Hepatocyte (in vitro differentiated cells): ENCODE data around the gene SMARCC2. TPM values are rescaled to one million over a fixed set of nuclear protein-coding genes. Genes with fewer than 3 reads are reported as not detected.

Experiments used
- DNase-seq: peaks from one replicate; pipeline ENCODE4 v3.0.0-alpha.2; 2016; ENCODE audit warnings: low spot score
- H2AFZ ChIP-seq: fragments of 200-600 bp; sonication (generic); 2 replicates; pipeline ENCODE4 v1.6.0; 2016; ENCODE audit warnings: antibody characterized with exemption, mild to moderate bottlenecking
- H3K27ac ChIP-seq: fragments of 200-600 bp; sonication (generic); 2 replicates; pipeline ENCODE4 v1.5.1; 2016; ENCODE audit warnings: mild to moderate bottlenecking
- H3K27me3 ChIP-seq: fragments of 200-600 bp; sonication (generic); 2 replicates; pipeline ENCODE4 v1.6.1; 2016
- H3K36me3 ChIP-seq: fragments of 200-600 bp; sonication (generic); replicated peaks from 2 replicates; pipeline ENCODE4 v1.5.1; 2016; ENCODE audit warnings: low read depth; ENCODE audit not compliant: insufficient read depth
- H3K4me1 ChIP-seq: fragments of 200-600 bp; sonication (generic); 2 replicates; pipeline ENCODE4 v1.5.1; 2016; ENCODE audit warnings: mild to moderate bottlenecking, moderate library complexity; ENCODE audit not compliant: insufficient read depth
- H3K4me2 ChIP-seq: fragments of 200-600 bp; sonication (generic); 2 replicates; pipeline ENCODE4 v1.6.0; 2016
- H3K4me3 ChIP-seq: fragments of 200-600 bp; sonication (generic); 2 replicates; pipeline ENCODE4 v1.5.1; 2016; ENCODE audit warnings: mild to moderate bottlenecking
- H3K79me2 ChIP-seq: fragments of 200-600 bp; sonication (generic); 2 replicates; pipeline ENCODE4 v1.6.0; 2017; ENCODE audit warnings: mild to moderate bottlenecking
- H3K9me2 ChIP-seq: fragments of 200-600 bp; sonication (generic); replicated peaks from 2 replicates; pipeline ENCODE4 v1.6.0; 2017; ENCODE audit warnings: mild to moderate bottlenecking; ENCODE audit not compliant: insufficient read depth
- H3K9me3 ChIP-seq: fragments of 200-600 bp; sonication (generic); 2 replicates; pipeline ENCODE4 v1.5.1; 2016; ENCODE audit warnings: low read depth, mild to moderate bottlenecking
- H4K20me1 ChIP-seq: fragments of 200-600 bp; sonication (generic); 2 replicates; pipeline ENCODE4 v1.6.0; 2016; ENCODE audit warnings: mild to moderate bottlenecking; ENCODE audit not compliant: insufficient read depth, poor library complexity, severe bottlenecking
- CTCF ChIP-seq: fragments of 200-600 bp; sonication (generic); IDR thresholded peaks from 2 replicates; pipeline ENCODE4 v1.5.1; 2016; ENCODE audit warnings: antibody characterized with exemption, mild to moderate bottlenecking; ENCODE audit not compliant: poor library complexity
- EZH2 ChIP-seq: fragments of 200-600 bp; sonication (generic); IDR thresholded peaks from 2 replicates; pipeline ENCODE4 v1.6.1; 2016; ENCODE audit warnings: antibody characterized with exemption, mild to moderate bottlenecking, borderline replicate concordance
- EZH2phosphoT487 ChIP-seq: fragments of 200-600 bp; sonication (generic); IDR thresholded peaks from one replicate; pipeline ENCODE4 v1.6.1; 2018; ENCODE audit warnings: antibody characterized with exemption, mild to moderate bottlenecking, low read depth, moderate library complexity; ENCODE audit not compliant: unreplicated experiment, severe bottlenecking
- WGBS: methylation state at CpG from one replicate; pipeline ENCODE4 v1.1.6; 2016; ENCODE audit warnings: low lambda C conversion rate; ENCODE audit errors: missing lambda C conversion rate; 5-methylcytosine and 5-hydroxymethylcytosine counted together
- polyA plus RNA-seq: library from polyadenylated mRNA; unstranded; fragments of >200 nt; fragmentation: Nextera tagmentation; extraction: Ambion mirVana; gene quantifications from 2 replicates; pipeline ENCODE4 v1.2.1, GENCODE V29; 2016
- total RNA-seq: library from RNA; depleted of rRNA; stranded (reverse); fragments of >200 nt; gene quantifications from 2 replicates; pipeline ENCODE4 v1.2.3, GENCODE V29; 2014

The SMARCC2 gene
- total and polyA plus RNA-seq, 2 experiments from 2014 or later, result 34.8 to 68.6 TPM

DNA sequence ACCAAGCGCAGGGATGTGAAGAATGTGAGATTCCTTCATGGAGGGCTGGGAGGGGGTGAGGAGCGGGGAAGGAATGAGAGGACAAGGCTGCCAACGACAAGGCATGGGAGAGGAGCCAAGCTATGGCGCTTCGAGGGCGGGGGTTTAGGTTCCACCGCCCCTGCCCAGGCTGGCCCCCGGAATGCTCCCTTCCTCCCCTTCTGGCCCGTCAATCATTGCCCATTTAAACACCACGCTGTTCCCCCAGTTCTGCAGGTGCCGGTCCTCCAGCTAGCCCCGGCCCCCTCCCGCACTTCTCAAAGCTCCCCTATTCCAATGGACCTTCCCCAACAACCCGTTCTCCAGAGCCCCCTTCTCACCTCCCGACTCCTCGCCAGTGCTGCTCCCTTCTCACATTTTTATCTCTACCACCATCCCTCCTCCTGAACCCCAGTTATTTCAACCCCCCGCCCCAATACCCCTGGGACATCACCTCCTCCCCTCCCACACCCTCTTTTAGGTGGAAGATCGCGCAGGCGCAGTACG lies 32.0 kb upstream of the SMARCC2 start:
- Histone ChIP-seq H3K4me2 (peak overlapping the region; percentile 94), H2AFZ (peak overlapping the region; percentile 59), H3K27ac (peak overlapping the region; percentile 96), H4K20me1 (no peaks in the 10 kb centered on the region), H3K4me1 (peaks cover 22% of the 10 kb centered on the region), H3K4me3 (peak overlapping the region; percentile 69), H3K27me3 (no peaks in the 10 kb centered on the region), H3K36me3 (no peaks in the 10 kb centered on the region), H3K9me2 (no peaks in the 10 kb centered on the region), H3K79me2 (peaks cover 47% of the 10 kb centered on the region), H3K9me3 (no peaks in the 10 kb centered on the region)
- 0% methylated on average over 12 of the region's 21 CpGs for WGBS
- TF ChIP-seq EZH2phosphoT487, result no peak
- no peak for TF ChIP-seq EZH2
- no peak for TF ChIP-seq CTCF
- peak; percentile 83 for DNase-seq

GRCh38 chr12:56220611-56221231 lies 31.4 kb upstream of the SMARCC2 start:
- TF ChIP-seq EZH2 (no peak), CTCF (no peak), EZH2phosphoT487 (no peak)
- Histone ChIP-seq H3K36me3 (no peaks in the 10 kb centered on the region), H3K79me2 (peaks cover 51% of the 10 kb centered on the region), H3K9me2 (no peaks in the 10 kb centered on the region), H3K27me3 (no peaks in the 10 kb centered on the region), H3K4me1 (peaks cover 22% of the 10 kb centered on the region), H3K27ac (peak overlapping the region; percentile 96), H4K20me1 (no peaks in the 10 kb centered on the region), H3K9me3 (no peaks in the 10 kb centered on the region), H3K4me3 (peak overlapping the region; percentile 69), H2AFZ (peak overlapping the region; percentile 59), H3K4me2 (peak overlapping the region; percentile 94)
- WGBS, result 27% methylated on average over 10 of the region's 10 CpGs
- no peak for DNase-seq

DNA sequence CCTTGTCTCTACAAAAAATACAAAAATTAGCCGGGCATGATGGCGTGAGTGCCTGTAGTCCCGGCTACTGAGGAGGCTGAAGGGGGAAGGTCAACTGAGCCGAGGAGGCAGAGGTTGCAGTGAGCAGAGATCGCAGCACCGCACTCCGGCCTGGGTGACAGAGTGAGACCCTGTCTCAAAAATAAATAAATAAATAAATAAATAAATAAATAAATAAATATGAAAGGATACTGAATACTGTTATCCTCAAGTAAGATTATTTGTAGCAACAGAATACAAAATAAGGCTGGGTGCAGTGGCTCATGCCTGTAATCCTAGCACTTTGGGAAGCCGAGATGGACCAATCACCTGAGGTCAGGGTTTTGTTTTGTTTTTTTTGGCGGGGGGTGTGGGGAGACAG lies 30.6 kb upstream of the SMARCC2 start:
- WGBS, result 96% methylated on average over 9 of the region's 9 CpGs
- Histone ChIP-seq H3K79me2 (peaks cover 53% of the 10 kb centered on the region), H3K27ac (peak overlapping the region; percentile 96), H3K4me2 (peak overlapping the region; percentile 94), H3K4me3 (no peak overlapping the region), H3K27me3 (no peaks in the 10 kb centered on the region), H3K4me1 (peaks cover 22% of the 10 kb centered on the region), H4K20me1 (no peaks in the 10 kb centered on the region), H2AFZ (no peak overlapping the region), H3K9me3 (no peaks in the 10 kb centered on the region), H3K36me3 (no peaks in the 10 kb centered on the region), H3K9me2 (no peaks in the 10 kb centered on the region)
- no peak for DNase-seq
- TF ChIP-seq CTCF (no peak), EZH2phosphoT487 (no peak), EZH2 (no peak)
